Hepatocyte (in vitro differentiated cells): ENCODE data around the gene CHRM2. TPM values are rescaled to one million over a fixed set of nuclear protein-coding genes. Genes with fewer than 3 reads are reported as not detected.

Experiments used
- DNase-seq: peaks from one replicate; pipeline ENCODE4 v3.0.0-alpha.2; 2016; ENCODE audit warnings: low spot score
- H2AFZ ChIP-seq: fragments of 200-600 bp; sonication (generic); 2 replicates; pipeline ENCODE4 v1.6.0; 2016; ENCODE audit warnings: antibody characterized with exemption, mild to moderate bottlenecking
- H3K27ac ChIP-seq: fragments of 200-600 bp; sonication (generic); 2 replicates; pipeline ENCODE4 v1.5.1; 2016; ENCODE audit warnings: mild to moderate bottlenecking
- H3K27me3 ChIP-seq: fragments of 200-600 bp; sonication (generic); 2 replicates; pipeline ENCODE4 v1.6.1; 2016
- H3K36me3 ChIP-seq: fragments of 200-600 bp; sonication (generic); replicated peaks from 2 replicates; pipeline ENCODE4 v1.5.1; 2016; ENCODE audit warnings: low read depth; ENCODE audit not compliant: insufficient read depth
- H3K4me1 ChIP-seq: fragments of 200-600 bp; sonication (generic); 2 replicates; pipeline ENCODE4 v1.5.1; 2016; ENCODE audit warnings: mild to moderate bottlenecking, moderate library complexity; ENCODE audit not compliant: insufficient read depth
- H3K4me2 ChIP-seq: fragments of 200-600 bp; sonication (generic); 2 replicates; pipeline ENCODE4 v1.6.0; 2016
- H3K4me3 ChIP-seq: fragments of 200-600 bp; sonication (generic); 2 replicates; pipeline ENCODE4 v1.5.1; 2016; ENCODE audit warnings: mild to moderate bottlenecking
- H3K79me2 ChIP-seq: fragments of 200-600 bp; sonication (generic); 2 replicates; pipeline ENCODE4 v1.6.0; 2017; ENCODE audit warnings: mild to moderate bottlenecking
- H3K9me2 ChIP-seq: fragments of 200-600 bp; sonication (generic); replicated peaks from 2 replicates; pipeline ENCODE4 v1.6.0; 2017; ENCODE audit warnings: mild to moderate bottlenecking; ENCODE audit not compliant: insufficient read depth
- H3K9me3 ChIP-seq: fragments of 200-600 bp; sonication (generic); 2 replicates; pipeline ENCODE4 v1.5.1; 2016; ENCODE audit warnings: low read depth, mild to moderate bottlenecking
- H4K20me1 ChIP-seq: fragments of 200-600 bp; sonication (generic); 2 replicates; pipeline ENCODE4 v1.6.0; 2016; ENCODE audit warnings: mild to moderate bottlenecking; ENCODE audit not compliant: insufficient read depth, poor library complexity, severe bottlenecking
- CTCF ChIP-seq: fragments of 200-600 bp; sonication (generic); IDR thresholded peaks from 2 replicates; pipeline ENCODE4 v1.5.1; 2016; ENCODE audit warnings: antibody characterized with exemption, mild to moderate bottlenecking; ENCODE audit not compliant: poor library complexity
- EZH2 ChIP-seq: fragments of 200-600 bp; sonication (generic); IDR thresholded peaks from 2 replicates; pipeline ENCODE4 v1.6.1; 2016; ENCODE audit warnings: antibody characterized with exemption, mild to moderate bottlenecking, borderline replicate concordance
- EZH2phosphoT487 ChIP-seq: fragments of 200-600 bp; sonication (generic); IDR thresholded peaks from one replicate; pipeline ENCODE4 v1.6.1; 2018; ENCODE audit warnings: antibody characterized with exemption, mild to moderate bottlenecking, low read depth, moderate library complexity; ENCODE audit not compliant: unreplicated experiment, severe bottlenecking
- WGBS: methylation state at CpG from one replicate; pipeline ENCODE4 v1.1.6; 2016; ENCODE audit warnings: low lambda C conversion rate; ENCODE audit errors: missing lambda C conversion rate; 5-methylcytosine and 5-hydroxymethylcytosine counted together
- polyA plus RNA-seq: library from polyadenylated mRNA; unstranded; fragments of >200 nt; fragmentation: Nextera tagmentation; extraction: Ambion mirVana; gene quantifications from 2 replicates; pipeline ENCODE4 v1.2.1, GENCODE V29; 2016
- total RNA-seq: library from RNA; depleted of rRNA; stranded (reverse); fragments of >200 nt; gene quantifications from 2 replicates; pipeline ENCODE4 v1.2.3, GENCODE V29; 2014

CHRM2 gene
- total and polyA plus RNA-seq, 2 experiments from 2014 or later: 2.3 to 5.3 TPM

- H2AFZ ChIP-seq: no peak overlapping the region
- H3K9me3 ChIP-seq: no peaks in the 10 kb centered on the region
- 97% methylated on average over 13 of the region's 13 CpGs for WGBS
- no peaks in the 10 kb centered on the region for H3K9me2 ChIP-seq
- no peak overlapping the region for H3K4me3 ChIP-seq
- TF ChIP-seq EZH2: no peak
- no peak for TF ChIP-seq CTCF
- no peak for TF ChIP-seq EZH2phosphoT487
- H3K4me2 ChIP-seq: no peak overlapping the region
- H3K79me2 ChIP-seq: no peaks in the 10 kb centered on the region
- no peaks in the 10 kb centered on the region for H4K20me1 ChIP-seq
- DNase-seq: no peak
- H3K4me1 ChIP-seq: peaks cover 9% of the 10 kb centered on the region
- H3K27me3 ChIP-seq: no peaks in the 10 kb centered on the region
- no peaks in the 10 kb centered on the region for H3K36me3 ChIP-seq
- no peak overlapping the region for H3K27ac ChIP-seq
Observed at GRCh38 chr7:136938476-136938875, 70.0 kb downstream of the CHRM2 start.

GRCh38 chr7:136940122-136940521 lies 71.7 kb downstream of the CHRM2 start:
- TF ChIP-seq CTCF (no peak), EZH2phosphoT487 (no peak), EZH2 (no peak)
- H4K20me1 ChIP-seq: no peaks in the 10 kb centered on the region
- H3K4me3 ChIP-seq: no peak overlapping the region
- peaks cover 9% of the 10 kb centered on the region for H3K4me1 ChIP-seq
- no peaks in the 10 kb centered on the region for H3K79me2 ChIP-seq
- H3K9me2 ChIP-seq: no peaks in the 10 kb centered on the region
- H3K36me3 ChIP-seq: no peaks in the 10 kb centered on the region
- H2AFZ ChIP-seq: no peak overlapping the region
- H3K27me3 ChIP-seq: no peaks in the 10 kb centered on the region
- WGBS: 50% methylated on average over 4 of the region's 4 CpGs
- no peak for DNase-seq
- no peaks in the 10 kb centered on the region for H3K9me3 ChIP-seq
- no peak overlapping the region for H3K27ac ChIP-seq
- no peak overlapping the region for H3K4me2 ChIP-seq

GRCh38 chr7:136940917-136941316 lies 72.5 kb downstream of the CHRM2 start:
- H3K4me2 ChIP-seq: no peak overlapping the region
- H3K4me1 ChIP-seq: peaks cover 9% of the 10 kb centered on the region
- H3K4me3 ChIP-seq: no peak overlapping the region
- no peak overlapping the region for H2AFZ ChIP-seq
- no peak for DNase-seq
- TF ChIP-seq EZH2phosphoT487 (no peak), EZH2 (no peak), CTCF (no peak)
- H3K9me3 ChIP-seq: no peaks in the 10 kb centered on the region
- H3K27ac ChIP-seq: no peak overlapping the region
- no peaks in the 10 kb centered on the region for H4K20me1 ChIP-seq
- no peaks in the 10 kb centered on the region for H3K79me2 ChIP-seq
- H3K36me3 ChIP-seq: no peaks in the 10 kb centered on the region
- H3K27me3 ChIP-seq: no peaks in the 10 kb centered on the region
- 54% methylated on average over 1 of the region's 1 CpG for WGBS
- no peaks in the 10 kb centered on the region for H3K9me2 ChIP-seq

DNA sequence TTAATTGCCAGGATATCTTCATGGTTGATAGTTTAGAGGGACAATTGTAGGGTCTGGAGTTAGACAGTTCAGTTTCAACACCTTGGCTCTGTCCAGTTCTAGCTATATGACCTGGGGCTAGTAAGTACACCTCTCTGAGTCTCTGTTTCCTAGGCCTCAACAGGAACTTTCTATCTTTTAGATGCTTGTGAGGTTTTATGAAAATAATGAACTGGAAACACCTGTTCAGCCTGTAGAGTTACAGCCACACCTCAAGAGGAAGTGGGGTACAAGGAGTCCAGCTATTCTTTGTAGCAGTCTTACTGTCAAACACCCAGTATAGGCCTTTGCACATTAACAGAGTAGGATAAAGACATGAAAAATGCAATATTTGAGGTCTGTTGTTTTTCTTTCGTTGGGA lies 73.4 kb downstream of the CHRM2 start:
- no peaks in the 10 kb centered on the region for H3K79me2 ChIP-seq
- no peaks in the 10 kb centered on the region for H3K9me3 ChIP-seq
- no peaks in the 10 kb centered on the region for H3K36me3 ChIP-seq
- no peaks in the 10 kb centered on the region for H4K20me1 ChIP-seq
- WGBS: 68% methylated on average over 1 of the region's 1 CpG
- no peak for DNase-seq
- no peak for TF ChIP-seq EZH2phosphoT487
- TF ChIP-seq CTCF: no peak
- no peak for TF ChIP-seq EZH2
- H3K27ac ChIP-seq: peak overlapping the region; percentile 56
- no peak overlapping the region for H3K4me3 ChIP-seq
- H3K4me2 ChIP-seq: no peak overlapping the region
- no peaks in the 10 kb centered on the region for H3K9me2 ChIP-seq
- no peak overlapping the region for H2AFZ ChIP-seq
- no peaks in the 10 kb centered on the region for H3K27me3 ChIP-seq
- peaks cover 9% of the 10 kb centered on the region for H3K4me1 ChIP-seq
